NT2/D1 (cell line): Measurements from ENCODE around the gene DONSON.

Source experiments
- YY1 ChIP-seq: IDR thresholded peaks from 2 replicates; pipeline ENCODE4 v1.6.1; 2011; ENCODE audit not compliant: insufficient read length, insufficient read depth
- ZNF274 ChIP-seq: IDR thresholded peaks from 2 replicates; pipeline ENCODE4 v1.6.1; 2011; ENCODE audit warnings: mild to moderate bottlenecking, low read depth, low read length

GRCh38 chr21:33588485-33589335 is at the start of gene DONSON:
- no peak for TF ChIP-seq ZNF274
- TF ChIP-seq YY1: no peak
